ENCODE data around the gene STK32A.

The STK32A gene

GRCh38 chr5:147391781-147392180, 157.0 kb downstream of the STK32A start:
- no peak for DNase-seq (ENCODE audit: low spot score)

DNA sequence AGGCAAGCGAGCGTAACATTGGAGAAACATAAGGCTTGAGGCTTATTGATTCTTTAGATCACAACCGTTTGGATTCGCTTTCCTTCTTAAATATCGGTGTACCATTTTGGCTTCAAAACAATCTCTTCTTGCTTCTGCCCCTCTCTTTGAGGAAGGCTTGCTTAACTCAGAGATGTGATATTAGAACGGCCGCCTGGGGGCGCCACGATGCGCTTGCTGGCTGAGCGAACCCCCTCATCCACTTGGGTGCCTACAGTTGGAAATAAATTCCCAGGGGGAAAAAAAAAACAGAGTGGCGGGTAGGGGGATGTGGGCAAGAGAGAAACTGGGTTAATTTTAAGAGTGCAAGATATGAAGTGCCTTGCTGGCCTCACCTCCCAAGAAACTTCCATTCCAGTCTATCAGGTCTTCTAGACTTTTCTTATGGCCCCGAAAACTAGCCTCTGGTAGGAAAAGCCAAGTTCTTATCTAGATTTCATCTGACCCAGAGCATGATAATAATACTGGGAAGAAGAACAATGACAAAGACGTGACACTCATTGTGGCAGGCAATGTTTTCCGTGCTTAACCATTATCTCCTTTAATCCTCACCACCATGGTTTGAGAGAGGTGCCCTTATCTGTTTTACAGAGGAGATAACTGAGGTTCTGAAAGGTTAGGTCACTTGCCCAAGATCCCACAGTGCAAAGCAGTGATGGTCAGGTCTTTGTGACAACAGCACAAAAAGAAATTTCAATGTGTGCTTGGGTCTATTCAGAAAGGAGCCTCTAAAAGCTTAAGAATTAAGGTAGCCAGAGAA, 159.2 kb downstream of the STK32A start:
- no peak for DNase-seq (ENCODE audit: low spot score)

- DNase-seq (ENCODE audit: low spot score): no peak
Measured at GRCh38 chr5:147396070-147396823, 161.4 kb downstream of the STK32A start.

DNA sequence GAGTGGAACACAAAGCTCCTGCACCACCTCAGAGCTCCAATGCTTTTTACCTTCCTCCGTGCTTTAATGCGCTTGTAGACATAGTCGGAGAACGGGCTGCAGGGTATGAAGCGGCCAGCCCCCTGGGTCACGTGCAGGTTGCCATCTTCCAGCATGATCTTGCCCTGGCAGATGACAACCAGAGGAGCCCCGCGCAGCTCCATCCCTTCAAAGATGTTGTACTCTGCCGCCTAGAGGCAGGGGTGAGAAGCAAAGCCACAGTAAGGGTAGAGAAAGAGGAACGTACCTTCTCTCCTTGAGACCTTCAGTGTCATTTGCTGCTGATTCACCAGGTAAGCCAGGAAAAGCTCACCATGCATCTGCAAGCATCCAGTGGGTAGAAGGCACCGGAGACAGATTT, 162.8 kb downstream of the STK32A start:
- DNase-seq (ENCODE audit: low spot score): no peak

- DNase-seq (ENCODE audit: low spot score): no peak
Measured at GRCh38 chr5:147398860-147399259, 164.0 kb downstream of the STK32A start.

GRCh38 chr5:147400126-147400809, 165.4 kb downstream of the STK32A start:
- no peak for DNase-seq (ENCODE audit: low spot score)

- no peak for DNase-seq (ENCODE audit: low spot score)
Measured at GRCh38 chr5:147400881-147401280, 166.1 kb downstream of the STK32A start.

DNA sequence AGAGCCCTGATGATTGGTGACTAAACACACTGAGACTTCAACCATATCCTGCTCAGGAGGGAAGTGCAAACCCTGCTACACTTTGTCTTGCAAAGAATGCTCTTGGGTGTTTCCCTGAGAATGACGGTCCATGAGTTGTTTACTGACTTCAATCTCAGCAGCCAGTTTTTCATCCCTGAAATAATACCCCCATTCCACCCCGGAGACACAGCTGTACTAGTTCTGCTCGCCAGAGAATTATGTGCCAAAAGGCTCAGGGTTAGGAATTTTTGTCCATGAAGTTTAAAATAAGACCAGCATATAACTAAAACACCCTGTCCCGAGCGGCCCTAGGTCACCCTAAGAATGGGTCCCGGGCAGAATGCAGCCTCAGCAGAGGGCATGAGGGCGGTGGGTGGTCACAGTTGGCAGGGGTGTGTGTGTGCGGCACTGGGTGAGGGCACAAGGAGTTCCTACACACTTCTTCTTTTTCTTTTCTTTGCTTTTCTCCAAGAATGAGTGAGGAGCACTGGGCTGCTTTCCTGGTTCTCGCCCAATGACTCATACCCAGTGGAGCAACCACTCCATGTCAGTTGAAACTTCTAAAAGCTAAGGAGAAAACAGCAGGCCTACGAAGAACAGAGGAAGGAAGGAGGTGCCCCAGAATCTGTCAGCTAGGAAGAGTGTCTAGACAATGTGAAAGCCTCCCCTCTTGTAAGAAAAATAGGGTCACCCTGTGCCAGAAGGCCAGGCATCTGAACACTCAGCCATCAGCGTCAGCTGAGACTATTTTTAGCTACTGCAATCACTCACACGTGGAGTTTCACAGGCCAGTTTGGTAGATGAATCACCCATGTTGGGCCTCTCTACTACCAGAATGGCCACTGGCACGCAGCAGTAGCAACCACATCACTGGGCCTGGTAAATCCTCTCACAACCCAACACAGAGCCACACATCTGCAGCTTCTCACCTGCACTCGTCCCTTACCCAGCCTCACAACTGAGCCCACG, 169.1 kb downstream of the STK32A start:
- no peak for DNase-seq (ENCODE audit: low spot score)

- DNase-seq (ENCODE audit: low spot score): no peak
Measured at GRCh38 chr5:147404706-147405105, 169.9 kb downstream of the STK32A start.

DNA sequence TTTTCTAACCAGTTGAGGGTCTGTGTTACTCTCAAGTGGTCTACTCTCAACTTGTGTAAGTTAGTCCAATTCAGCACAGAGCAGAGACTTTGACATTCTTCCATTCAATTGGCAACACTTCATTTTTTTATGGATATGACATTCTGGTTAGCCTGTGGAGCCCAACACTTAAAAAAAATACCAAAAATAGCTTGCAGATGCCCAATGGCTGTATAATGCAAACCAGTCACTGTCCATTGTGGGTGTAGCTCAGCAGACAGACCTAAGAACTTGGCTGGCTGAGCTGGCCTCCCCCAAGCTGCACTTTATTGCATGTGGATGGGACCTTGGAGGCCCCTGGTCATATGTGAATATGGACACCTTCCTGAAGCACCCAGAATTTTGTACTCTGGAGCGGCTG, 171.8 kb downstream of the STK32A start:
- DNase-seq (ENCODE audit: low spot score): no peak

DNA sequence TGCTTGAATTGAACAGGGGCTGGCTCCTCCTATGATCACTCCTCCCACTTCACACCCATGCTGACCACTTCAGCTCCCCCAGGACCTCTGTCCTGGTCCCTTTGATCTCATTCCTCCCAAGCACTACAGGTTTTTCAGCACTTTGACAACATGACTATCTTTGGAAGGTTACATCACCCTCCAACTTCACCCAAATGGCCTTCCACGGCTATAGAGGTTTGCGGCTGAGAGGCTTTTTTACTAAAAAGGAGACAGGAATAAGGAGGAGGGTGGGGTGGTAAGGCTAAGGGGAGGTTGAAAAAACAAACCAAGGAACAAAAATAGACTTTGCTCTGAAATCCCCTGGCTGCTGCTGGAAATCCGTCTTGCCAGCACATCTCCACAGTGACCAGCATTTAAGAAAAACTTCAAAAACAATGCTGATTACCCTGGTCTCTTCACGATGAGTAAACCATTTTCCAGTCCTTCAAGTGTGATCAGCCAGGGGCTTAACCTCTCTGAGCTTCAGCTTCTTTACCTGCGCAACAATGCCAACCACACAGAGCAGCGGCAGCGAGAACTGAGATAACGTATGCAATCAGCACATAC, 172.4 kb downstream of the STK32A start:
- DNase-seq (ENCODE audit: low spot score): no peak

GRCh38 chr5:147408980-147409379, 174.2 kb downstream of the STK32A start:
- DNase-seq (ENCODE audit: low spot score): no peak

GRCh38 chr5:147410496-147411358, 175.9 kb downstream of the STK32A start:
- no peak for DNase-seq (ENCODE audit: low spot score)

DNA sequence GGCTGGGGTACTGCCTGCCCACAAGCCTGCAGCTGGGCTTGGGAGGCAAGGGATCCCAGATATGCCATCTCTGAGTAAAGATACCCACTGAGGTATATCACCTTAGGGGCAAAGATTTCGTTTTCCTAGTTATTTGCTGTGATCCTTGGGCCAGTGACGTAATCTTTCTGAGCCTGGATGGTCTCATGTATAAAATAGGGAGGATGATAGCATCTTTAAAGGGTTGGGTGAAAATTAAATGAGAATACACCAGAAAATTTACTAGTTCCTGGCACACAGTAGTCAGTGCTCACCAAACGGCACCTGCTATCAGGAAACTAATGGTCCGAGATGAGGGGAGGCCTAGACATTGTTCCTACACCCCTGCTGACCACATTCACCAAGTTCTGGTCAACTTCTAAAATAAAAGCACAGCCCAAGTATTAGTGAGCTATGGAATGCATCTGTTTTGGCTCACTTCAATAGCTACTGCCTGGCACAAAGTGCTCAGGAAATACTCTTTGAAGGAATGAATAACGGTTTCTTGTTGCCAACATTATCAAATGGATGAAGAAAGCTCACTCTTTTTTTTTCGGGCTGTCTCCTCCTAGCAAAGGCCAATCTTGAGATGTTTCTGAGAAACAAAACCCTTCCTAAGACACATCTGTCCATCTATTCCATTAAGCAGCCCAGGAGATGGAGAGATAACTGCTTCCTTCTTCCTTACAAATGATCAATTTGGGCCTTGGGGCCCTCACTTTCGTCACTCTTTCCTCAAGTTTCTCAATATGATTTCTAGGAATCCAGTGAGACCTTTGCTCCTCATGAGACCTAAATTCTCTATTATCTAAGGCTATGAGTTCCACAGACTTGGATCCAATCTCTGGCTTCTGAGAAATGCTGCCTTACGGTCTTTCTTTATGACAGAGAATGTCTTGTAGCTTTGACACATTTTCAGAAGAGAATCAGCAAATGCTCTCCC, 176.8 kb downstream of the STK32A start:
- no peak for DNase-seq (ENCODE audit: low spot score)

DNA sequence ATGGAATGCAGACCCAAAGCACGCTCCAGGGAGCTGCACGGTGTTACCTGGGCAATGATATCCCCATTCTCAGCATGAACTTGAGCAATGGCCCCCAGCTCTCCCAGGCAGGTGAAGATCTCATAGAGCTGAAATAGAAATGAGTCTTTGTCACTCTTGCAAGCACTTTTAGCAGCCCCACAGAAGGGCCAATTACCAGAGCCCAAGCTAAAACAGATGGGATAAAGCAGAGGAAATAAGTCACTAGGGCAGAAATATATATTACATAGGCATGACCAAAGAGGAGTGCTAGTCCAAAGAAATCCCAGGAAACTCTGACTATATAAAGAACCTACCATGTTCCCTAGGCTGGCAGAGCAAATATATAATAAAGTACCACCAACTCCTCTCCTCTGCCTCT, 177.7 kb downstream of the STK32A start:
- no peak for DNase-seq (ENCODE audit: low spot score)

GRCh38 chr5:147413266-147413665, 178.4 kb downstream of the STK32A start:
- DNase-seq (ENCODE audit: low spot score): no peak

DNA sequence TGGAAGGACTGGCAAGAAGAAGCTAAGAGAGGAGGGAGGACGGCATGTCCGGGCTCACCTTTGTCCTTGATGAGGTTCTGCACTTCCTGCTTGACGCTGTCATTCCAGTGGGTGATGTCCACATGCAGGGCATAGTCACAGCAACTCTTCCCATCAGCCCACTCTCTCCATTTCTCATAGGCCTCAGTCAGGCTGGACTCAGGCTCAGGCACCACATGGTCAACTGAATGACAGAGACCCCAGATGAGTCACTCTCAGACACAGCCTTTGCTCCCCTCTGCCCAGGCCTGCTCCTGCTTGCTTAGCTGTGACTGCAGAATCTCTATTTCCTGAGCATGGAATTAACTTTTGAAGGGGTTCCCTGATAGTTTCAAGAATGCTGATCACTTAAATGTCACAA, 180.8 kb downstream of the STK32A start:
- no peak for DNase-seq (ENCODE audit: low spot score)

DNA sequence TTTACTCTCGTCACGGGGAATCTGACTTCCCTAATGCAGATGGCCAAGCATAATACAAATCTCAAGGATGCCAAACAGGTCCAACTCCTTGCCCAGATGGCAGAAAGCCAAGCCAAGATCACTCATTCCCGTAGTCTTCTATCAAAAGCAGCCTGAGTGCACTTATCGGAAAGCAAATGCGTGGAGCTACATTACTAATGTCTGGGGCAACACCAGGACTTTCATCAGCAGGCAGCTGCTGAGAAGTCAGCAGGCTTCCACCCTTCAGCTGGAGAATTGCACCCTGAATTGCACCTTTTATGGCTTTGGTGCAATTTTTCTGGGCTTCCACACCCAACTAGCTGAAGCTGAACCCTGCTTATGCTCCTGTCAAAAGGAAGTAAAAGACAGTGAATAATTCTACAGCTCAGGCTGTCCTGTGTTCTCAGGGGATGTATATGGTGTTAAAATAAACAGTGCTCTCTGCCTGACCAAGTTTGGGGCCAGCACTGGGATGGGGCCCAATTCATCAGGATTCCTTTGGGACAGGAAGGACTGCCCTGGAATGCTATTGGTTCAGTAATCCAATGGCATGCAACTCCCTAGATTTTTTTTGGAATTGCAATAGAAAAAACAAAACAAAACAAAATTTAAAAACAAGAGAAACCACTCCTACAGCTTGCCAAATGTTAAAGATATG, 182.4 kb downstream of the STK32A start:
- no peak for DNase-seq (ENCODE audit: low spot score)

GRCh38 chr5:147418613-147419012, 183.8 kb downstream of the STK32A start:
- DNase-seq (ENCODE audit: low spot score): no peak

Data from hematopoietic multipotent progenitor cell treated with erythropoietin and hydrocortisone succinate and interleukin-3 and kit ligand, for 15 days (in vitro differentiated cells).